Liver (tissue), 9 donors: ENCODE data around the gene NHSL2. TPM values are rescaled to one million over a fixed set of nuclear protein-coding genes. Genes with fewer than 3 reads are reported as not detected.

ENCODE experiments used
- DNase-seq: peaks from one replicate; pipeline ENCODE4 v3.0.0-alpha.2; 2017; ENCODE audit warnings: low spot score
- H3K27ac ChIP-seq, 2 donors: one replicate each; pipeline ENCODE4 v1.7.0; 2013; ENCODE audit warnings: inconsistent platforms in 2 of 2, low read length in 2 of 2, control low read depth in 1 of 2, low read depth in 1 of 2, mild to moderate bottlenecking in 1 of 2
- H3K27me3 ChIP-seq, 4 donors: one replicate each; pipeline versions ENCODE4 v1.6.1 to v1.7.0; 2013; ENCODE audit warnings: low read length in 3 of 4, inconsistent platforms in 1 of 4, mild to moderate bottlenecking in 1 of 4, moderate library complexity in 1 of 4; ENCODE audit not compliant: control insufficient read depth in 4 of 4, insufficient read depth in 4 of 4
- H3K36me3 ChIP-seq, 4 donors: one replicate each; pipeline versions ENCODE4 v1.6.1 to v1.7.0; 2013; ENCODE audit warnings: low read length in 3 of 4, mild to moderate bottlenecking in 3 of 4, low read depth in 1 of 4, moderate library complexity in 1 of 4; ENCODE audit not compliant: control insufficient read depth in 4 of 4, insufficient read depth in 3 of 4
- H3K4me1 ChIP-seq, 4 donors: one replicate each; pipeline versions ENCODE4 v1.6.1 to v1.7.0; 2013; ENCODE audit warnings: low read length in 3 of 4, mild to moderate bottlenecking in 3 of 4, moderate library complexity in 1 of 4; ENCODE audit not compliant: control insufficient read depth in 4 of 4, insufficient read depth in 4 of 4
- H3K4me3 ChIP-seq, 3 donors: one replicate each; pipeline versions ENCODE4 v1.6.1 to v1.7.0; 2013; ENCODE audit warnings: low read length in 3 of 3, control low read depth in 1 of 3, low read depth in 1 of 3, mild to moderate bottlenecking in 1 of 3
- H3K9ac ChIP-seq, 2 donors: one replicate each; pipeline ENCODE4 v1.7.0; 2013; ENCODE audit warnings: low read length in 2 of 2, mild to moderate bottlenecking in 2 of 2, moderate library complexity in 2 of 2, control low read depth in 1 of 2, low read depth in 1 of 2
- H3K9me3 ChIP-seq, 4 donors: one replicate each; pipeline versions ENCODE4 v1.6.1 to v1.7.0; 2013; ENCODE audit warnings: low read length in 3 of 4; ENCODE audit not compliant: control insufficient read depth in 4 of 4
- EGR1 ChIP-seq, 2 donors: IDR thresholded peaks; 2 replicates each; pipeline ENCODE4 v1.6.1; 2016 to 2018; ENCODE audit warnings: antibody characterized with exemption in 2 of 2, low read depth in 2 of 2
- FOXA1 ChIP-seq: IDR thresholded peaks from 2 replicates; pipeline ENCODE4 v1.6.1; 2016; ENCODE audit warnings: antibody characterized with exemption
- FOXA2 ChIP-seq: IDR thresholded peaks from 2 replicates; pipeline ENCODE4 v1.6.1; 2016; ENCODE audit warnings: antibody characterized with exemption
- GABPA ChIP-seq, 2 donors: IDR thresholded peaks in 1 of 2; conservative IDR thresholded peaks in 1 of 2; 2 replicates each; pipeline ENCODE4 v1.6.1; 2016; ENCODE audit warnings: antibody characterized with exemption in 2 of 2, mild to moderate bottlenecking in 1 of 2, moderate library complexity in 1 of 2
- HNF4A ChIP-seq, 2 donors: conservative IDR thresholded peaks; 2 replicates each; pipeline ENCODE4 v1.6.1; 2016; ENCODE audit warnings: antibody characterized with exemption in 2 of 2, mild to moderate bottlenecking in 2 of 2
- HNF4G ChIP-seq: IDR thresholded peaks from 2 replicates; pipeline ENCODE4 v1.6.1; 2016; ENCODE audit warnings: antibody characterized with exemption
- JUND ChIP-seq, 2 donors: IDR thresholded peaks; 2 replicates each; pipeline ENCODE4 v1.6.1; 2016; ENCODE audit warnings: antibody characterized with exemption in 2 of 2
- MAX ChIP-seq: IDR thresholded peaks from 2 replicates; pipeline ENCODE4 v1.6.1; 2016; ENCODE audit warnings: antibody characterized with exemption
- NR2F2 ChIP-seq: IDR thresholded peaks from 2 replicates; pipeline ENCODE4 v1.6.1; 2016; ENCODE audit warnings: antibody characterized with exemption
- RAD21 ChIP-seq, 2 donors: IDR thresholded peaks; 2 replicates each; pipeline ENCODE4 v1.6.1; 2016; ENCODE audit warnings: antibody characterized with exemption in 2 of 2, mild to moderate bottlenecking in 2 of 2
- REST ChIP-seq: IDR thresholded peaks from 2 replicates; pipeline ENCODE4 v1.6.1; 2016; ENCODE audit warnings: antibody characterized with exemption, mild to moderate bottlenecking
- RXRA ChIP-seq, 2 donors: IDR thresholded peaks; 2 replicates each; pipeline ENCODE4 v1.6.1; 2017 to 2018; ENCODE audit warnings: antibody characterized with exemption in 2 of 2, mild to moderate bottlenecking in 1 of 2
- SP1 ChIP-seq: IDR thresholded peaks from 2 replicates; pipeline ENCODE4 v1.6.1; 2018; ENCODE audit warnings: antibody characterized with exemption, mild to moderate bottlenecking
- TAF1 ChIP-seq: conservative IDR thresholded peaks from 2 replicates; pipeline ENCODE4 v1.6.1; 2016; ENCODE audit warnings: antibody characterized with exemption, mild to moderate bottlenecking
- YY1 ChIP-seq: IDR thresholded peaks from 2 replicates; pipeline ENCODE4 v1.6.1; 2016; ENCODE audit warnings: antibody characterized with exemption, mild to moderate bottlenecking
- ZBTB33 ChIP-seq: IDR thresholded peaks from 2 replicates; pipeline ENCODE4 v1.6.1; 2016; ENCODE audit warnings: antibody characterized with exemption
- WGBS: extraction: QIAGEN DNeasy Blood & Tissue Kit; methylation state at CpG from one replicate; pipeline ENCODE4 v1.1.7; 2013; 5-methylcytosine and 5-hydroxymethylcytosine counted together
- polyA plus RNA-seq, 2 donors: library from polyadenylated mRNA; stranded (reverse) in 1 of 2; unstranded in 1 of 2; fragments of 200-250 nt in 1 of 2; fragments of >200 nt in 1 of 2; fragmentation: Nextera tagmentation in 1 of 2; extraction: Ambion mirVana in 1 of 2; gene quantifications; one replicate each; pipeline versions ENCODE4 v1.2.1 to v1.2.3, GENCODE V29; 2013 to 2015
- total RNA-seq, 2 donors: library from RNA; depleted of rRNA; stranded (reverse); fragments of >200 nt; gene quantifications; one replicate each; pipeline ENCODE4 v1.2.3, GENCODE V29; 2014
- TF ChIP-seq, protein P1 (sequence below): fragments of 150-350 bp; IDR thresholded peaks from 2 replicates; pipeline ENCODE4 v1.5.1; 2017; ENCODE audit warnings: improper control_type of control experiment, low read depth, low read length; ENCODE audit not compliant: missing input control
- TF ChIP-seq, protein P2 (sequence below): IDR thresholded peaks from 2 replicates; pipeline ENCODE4 v1.6.1; 2016; ENCODE audit warnings: antibody characterized with exemption
- donor health status: healthy.
- donor health status: healthy.
- donor health status: healthy.
- donor health status: healthy.
- donor health status: healthy.

NHSL2 gene
- total and polyA plus RNA-seq, 4 donors, result 0.45 to 1.3 (median 1.1) TPM

DNA sequence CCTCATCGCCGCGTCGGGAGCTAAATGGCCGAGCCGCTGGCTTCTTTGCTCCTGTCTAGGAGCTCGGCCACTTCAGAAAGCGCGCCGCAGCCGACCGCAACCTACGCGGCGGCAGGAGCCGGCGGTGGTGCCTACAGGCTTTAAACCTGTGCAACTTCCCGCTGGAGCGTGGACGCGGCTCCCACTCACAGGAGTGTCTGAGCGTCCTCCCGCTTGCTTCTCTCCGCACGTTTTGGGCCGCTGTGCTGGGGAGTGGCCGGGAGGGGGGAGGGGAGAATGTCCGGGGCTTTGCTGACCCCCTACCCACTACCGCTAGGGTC, 1.0 kb downstream of the NHSL2 start (continued):
- TF ChIP-seq FOXA2, result no peak
- TF ChIP-seq SP1, result no peak
- no peak for TF ChIP-seq TAF1
- no peak for TF ChIP-seq YY1
- TF ChIP-seq NR2F2, result no peak
- TF ChIP-seq HNF4G, result no peak
- no peak for TF ChIP-seq EGR1 (IDR thresholded peaks at IDR 0.05; ENCODE audit: low read depth in 2 of 2)
- TF ChIP-seq RAD21 (IDR thresholded peaks at IDR 0.05), result no peak
- no peak for TF ChIP-seq FOXA1
- no peak for TF ChIP-seq JUND (IDR thresholded peaks at IDR 0.05)
- no peak for TF ChIP-seq HNF4A (conservative IDR thresholded peaks at IDR 0.05)
- no peak for TF ChIP-seq GABPA (IDR thresholded peaks at IDR 0.05 in 1 of 2, conservative IDR thresholded peaks at IDR 0.05 in 1 of 2)
- TF ChIP-seq MAX, result no peak

GRCh38 chrX:71912156-71912555, 1.5 kb downstream of the NHSL2 start:
- DNase-seq, result no peak
- Histone ChIP-seq H3K9ac (no peak overlapping the region), H3K36me3 (no peaks in the 10 kb centered on the region), H3K27me3 (peaks cover 0 to 5% (median 0%) of the 10 kb centered on the region in 4 donors), H3K27ac (no peak overlapping the region), H3K4me1 (peaks cover 0 to 12% (median 2%) of the 10 kb centered on the region in 4 donors), H3K4me3 (no peak overlapping the region), H3K9me3 (no peaks in the 10 kb centered on the region)
- TF ChIP-seq, protein P1, sequence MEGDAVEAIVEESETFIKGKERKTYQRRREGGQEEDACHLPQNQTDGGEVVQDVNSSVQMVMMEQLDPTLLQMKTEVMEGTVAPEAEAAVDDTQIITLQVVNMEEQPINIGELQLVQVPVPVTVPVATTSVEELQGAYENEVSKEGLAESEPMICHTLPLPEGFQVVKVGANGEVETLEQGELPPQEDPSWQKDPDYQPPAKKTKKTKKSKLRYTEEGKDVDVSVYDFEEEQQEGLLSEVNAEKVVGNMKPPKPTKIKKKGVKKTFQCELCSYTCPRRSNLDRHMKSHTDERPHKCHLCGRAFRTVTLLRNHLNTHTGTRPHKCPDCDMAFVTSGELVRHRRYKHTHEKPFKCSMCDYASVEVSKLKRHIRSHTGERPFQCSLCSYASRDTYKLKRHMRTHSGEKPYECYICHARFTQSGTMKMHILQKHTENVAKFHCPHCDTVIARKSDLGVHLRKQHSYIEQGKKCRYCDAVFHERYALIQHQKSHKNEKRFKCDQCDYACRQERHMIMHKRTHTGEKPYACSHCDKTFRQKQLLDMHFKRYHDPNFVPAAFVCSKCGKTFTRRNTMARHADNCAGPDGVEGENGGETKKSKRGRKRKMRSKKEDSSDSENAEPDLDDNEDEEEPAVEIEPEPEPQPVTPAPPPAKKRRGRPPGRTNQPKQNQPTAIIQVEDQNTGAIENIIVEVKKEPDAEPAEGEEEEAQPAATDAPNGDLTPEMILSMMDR, result no peak
- no peak for TF ChIP-seq NR2F2
- TF ChIP-seq FOXA1, result no peak
- TF ChIP-seq SP1, result no peak
- TF ChIP-seq, protein P2, sequence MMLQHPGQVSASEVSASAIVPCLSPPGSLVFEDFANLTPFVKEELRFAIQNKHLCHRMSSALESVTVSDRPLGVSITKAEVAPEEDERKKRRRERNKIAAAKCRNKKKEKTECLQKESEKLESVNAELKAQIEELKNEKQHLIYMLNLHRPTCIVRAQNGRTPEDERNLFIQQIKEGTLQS, result no peak
- TF ChIP-seq JUND (IDR thresholded peaks at IDR 0.05), result no peak
- no peak for TF ChIP-seq RXRA (IDR thresholded peaks at IDR 0.05)
- TF ChIP-seq GABPA (IDR thresholded peaks at IDR 0.05 in 1 of 2, conservative IDR thresholded peaks at IDR 0.05 in 1 of 2), result no peak
- no peak for TF ChIP-seq HNF4A (conservative IDR thresholded peaks at IDR 0.05)
- no peak for TF ChIP-seq HNF4G
- WGBS, result 32% methylated on average over 7 of the region's 7 CpGs

DNA sequence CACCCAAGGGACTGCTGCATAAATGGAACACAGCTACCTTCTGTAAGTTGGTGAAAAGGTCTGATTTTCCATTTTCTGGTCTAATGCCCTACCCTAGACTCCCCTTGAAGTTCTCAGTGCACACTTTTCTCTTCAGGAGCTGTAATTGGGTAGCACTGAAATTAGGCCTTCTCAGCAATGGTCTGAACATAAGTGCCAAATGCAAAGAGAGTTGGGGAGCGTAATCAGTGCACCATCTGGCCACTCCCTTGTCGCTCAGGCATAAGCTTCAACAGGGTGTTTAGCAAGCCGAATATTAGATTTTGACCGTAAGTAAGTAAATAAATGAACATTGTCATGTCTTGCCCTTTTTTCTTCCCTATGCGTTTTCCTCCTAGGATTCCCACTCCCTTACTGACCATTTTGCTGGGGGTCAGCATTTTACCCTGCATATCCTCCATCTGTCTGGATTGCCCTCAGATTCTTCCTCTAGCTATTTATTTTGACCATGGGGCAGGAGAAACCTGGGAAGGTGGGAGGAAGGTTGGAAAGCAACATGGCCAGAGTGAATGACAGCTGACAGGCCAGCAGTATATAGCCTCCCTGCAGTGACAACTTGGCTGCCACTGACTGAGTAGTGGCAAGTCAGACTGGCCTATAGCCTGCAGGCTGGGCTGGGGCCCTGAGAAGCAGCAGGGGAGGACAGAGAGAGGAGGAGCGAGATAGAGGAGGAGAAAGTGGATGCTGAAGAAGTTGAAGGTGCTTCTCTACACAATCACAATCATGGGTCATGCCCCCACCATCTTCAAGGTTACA, 2.7 kb downstream of the NHSL2 start:
- TF ChIP-seq, protein P2, result no peak
- no peak for TF ChIP-seq NR2F2
- TF ChIP-seq REST, result no peak
- TF ChIP-seq RAD21 (IDR thresholded peaks at IDR 0.05), result no peak
- TF ChIP-seq ZBTB33, result no peak
- no peak for TF ChIP-seq RXRA (IDR thresholded peaks at IDR 0.05)
- no peak for TF ChIP-seq TAF1
- TF ChIP-seq FOXA1, result no peak
- no peak for TF ChIP-seq HNF4A (conservative IDR thresholded peaks at IDR 0.05)
- TF ChIP-seq SP1, result no peak
- no peak for TF ChIP-seq EGR1 (IDR thresholded peaks at IDR 0.05; ENCODE audit: low read depth in 2 of 2)
- no peak for TF ChIP-seq YY1
- H3K4me3 ChIP-seq, result no peak overlapping the region
- no peak overlapping the region for H3K9ac ChIP-seq
- 92% methylated on average over 6 of the region's 6 CpGs for WGBS
- peaks cover 0 to 5% (median 0%) of the 10 kb centered on the region in 4 donors for H3K27me3 ChIP-seq
- H3K27ac ChIP-seq, result no peak overlapping the region
- no peaks in the 10 kb centered on the region for H3K9me3 ChIP-seq
- peaks cover 0 to 12% (median 2%) of the 10 kb centered on the region in 4 donors for H3K4me1 ChIP-seq
- DNase-seq, result no peak
- H3K36me3 ChIP-seq, result no peaks in the 10 kb centered on the region
